Measurements from ENCODE around the gene EFCAB6.
A peak's percentile ranks its signal among the peaks of the same experiment; 100 is the strongest.

Gene EFCAB6

DNA sequence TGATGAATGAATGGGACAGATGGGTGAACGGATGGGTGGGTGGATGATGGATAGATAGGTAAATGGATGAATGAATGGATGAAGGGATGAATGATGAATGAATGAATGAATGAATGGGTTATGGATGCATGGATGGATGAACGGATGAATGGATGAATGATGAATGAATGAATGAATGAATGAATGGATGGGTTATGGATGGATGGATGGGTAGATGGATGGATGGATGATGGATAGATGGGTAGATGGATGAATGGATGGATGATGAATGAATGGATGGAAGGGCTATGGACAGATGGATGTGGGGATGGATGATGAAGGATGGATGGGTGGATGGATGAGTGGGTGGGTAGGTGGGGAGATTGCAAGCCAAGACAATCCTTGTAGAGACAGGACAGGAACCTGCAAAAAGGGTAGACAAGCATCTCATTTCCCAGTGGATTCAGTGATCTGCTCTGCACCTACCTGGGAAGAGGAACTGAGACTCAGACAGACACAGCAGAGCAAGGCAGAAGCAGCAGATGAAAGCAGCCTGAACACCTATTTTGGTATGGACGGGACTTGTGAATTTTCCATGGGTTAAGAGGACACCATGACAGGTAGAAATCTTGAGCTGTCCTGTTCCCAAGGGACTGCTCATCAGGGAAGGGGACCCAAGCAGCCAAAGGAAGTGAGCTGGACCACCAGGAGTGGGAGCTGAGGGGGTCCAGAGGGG, 68.0 kb downstream of the EFCAB6 start:
- FAIRE-seq: no peak

DNA sequence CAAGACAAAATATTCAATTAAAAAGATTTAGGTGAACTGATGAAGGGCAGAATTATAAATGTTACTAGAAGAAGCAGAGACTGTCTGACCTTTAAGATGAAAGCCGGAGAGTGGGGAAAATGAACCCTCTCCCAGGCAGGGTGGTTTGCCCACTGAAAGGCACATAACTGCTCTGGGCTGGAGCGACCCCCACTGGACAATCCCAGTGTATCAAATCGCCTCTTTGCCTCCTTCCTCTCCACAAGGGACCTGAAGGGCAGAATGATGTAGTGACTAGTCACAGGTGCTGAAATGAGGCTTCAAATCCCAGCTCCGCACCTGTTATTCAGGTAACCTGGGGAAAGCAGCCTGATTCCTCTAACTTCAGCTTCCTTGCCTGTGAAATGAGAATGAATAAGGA, 69.0 kb downstream of the EFCAB6 start:
- FAIRE-seq: no peak

DNA sequence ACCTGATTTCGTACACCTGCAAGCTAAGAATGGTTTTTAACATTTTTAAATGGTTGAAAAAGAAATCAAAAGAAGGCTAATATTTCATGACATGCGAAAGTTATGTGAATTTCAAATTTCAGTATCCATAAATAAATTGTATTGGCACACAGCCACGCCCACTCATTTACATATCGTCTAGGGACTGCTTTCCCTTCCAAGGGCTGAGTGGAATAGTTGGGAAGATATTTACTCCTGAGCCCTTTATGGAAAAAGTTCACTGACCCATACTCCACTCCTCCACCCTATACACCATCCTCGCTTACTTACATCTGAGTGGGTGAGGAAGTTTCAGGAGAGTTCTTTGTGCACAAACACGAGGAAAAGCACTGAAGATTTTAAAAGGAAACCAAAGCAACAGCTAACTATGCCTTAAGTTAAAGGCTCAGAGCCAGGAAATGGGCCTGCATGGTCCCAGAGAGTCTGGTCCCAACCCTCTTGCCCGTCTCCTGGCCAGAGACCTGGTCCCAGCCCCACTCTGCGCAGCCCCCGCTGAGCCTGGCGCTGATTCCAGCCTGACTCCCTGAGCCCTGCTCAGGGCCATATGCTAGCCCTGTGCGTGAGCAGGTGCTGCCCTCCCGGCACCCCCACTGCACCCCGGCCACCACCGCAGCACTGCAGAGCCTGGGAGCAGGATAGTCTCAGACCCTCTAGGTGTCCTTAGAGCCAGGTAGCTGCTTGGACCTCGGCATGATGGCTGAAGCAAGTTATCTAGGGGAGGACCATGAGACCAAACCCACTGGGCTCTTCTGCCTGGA, 69.8 kb downstream of the EFCAB6 start:
- FAIRE-seq: no peak

DNA sequence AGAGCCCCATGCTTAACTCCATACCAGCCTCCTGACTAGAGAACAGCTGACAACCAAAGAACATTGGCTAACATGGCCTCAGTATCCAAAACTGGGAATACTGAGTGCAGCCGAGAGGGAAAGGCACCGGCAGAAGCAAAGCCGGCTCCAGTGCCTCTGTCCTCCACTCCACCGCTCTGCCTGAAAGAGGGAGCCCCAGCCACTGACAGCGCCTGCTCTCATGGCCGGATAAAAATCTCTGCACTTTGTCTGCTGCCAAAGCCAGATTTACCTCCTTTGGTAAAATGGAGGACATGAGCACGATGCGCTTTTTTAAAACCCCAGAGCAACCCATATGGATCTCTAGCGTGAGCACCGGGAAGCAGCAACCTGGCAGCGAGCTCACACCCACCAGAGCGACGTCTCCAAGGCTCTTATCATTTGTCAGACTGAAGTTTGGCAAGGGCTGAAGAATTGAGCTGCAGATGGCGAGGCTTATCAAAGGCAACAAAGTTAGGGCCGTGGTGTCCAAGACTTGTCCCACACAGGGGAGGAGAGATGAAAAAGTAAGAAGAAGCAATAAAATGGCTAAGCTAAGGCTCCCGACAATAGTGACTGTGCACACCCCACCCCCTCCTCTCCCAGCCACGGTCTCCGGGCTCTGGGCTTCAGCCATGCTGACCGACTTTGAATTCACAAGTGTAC, 71.4 kb downstream of the EFCAB6 start:
- FAIRE-seq: no peak

DNA sequence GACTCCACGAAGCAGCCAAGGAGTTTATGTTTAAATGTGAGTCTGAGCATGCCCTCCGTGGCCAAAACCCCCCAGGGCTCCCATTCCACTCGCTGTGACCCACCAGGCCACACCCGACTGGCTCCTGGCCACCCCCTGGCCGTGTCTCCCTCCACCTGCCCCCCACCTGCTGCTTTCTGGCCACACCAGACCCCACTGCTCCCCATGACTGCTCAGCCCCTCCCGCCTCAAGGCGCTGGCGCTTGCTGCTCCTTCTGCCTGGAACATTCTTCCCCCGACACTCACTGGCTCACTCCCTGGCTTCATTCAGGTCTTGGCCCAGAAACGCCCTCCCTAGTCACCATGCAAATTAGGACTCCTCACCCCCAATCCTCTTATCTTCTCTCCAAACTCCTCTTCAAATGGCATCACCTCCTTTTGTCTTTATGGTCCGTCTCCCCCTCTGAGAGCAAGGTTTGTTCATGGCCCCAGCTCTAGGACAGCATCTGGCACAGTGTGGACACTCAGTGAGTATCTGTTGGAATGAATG, 72.2 kb downstream of the EFCAB6 start:
- no peak for FAIRE-seq

DNA sequence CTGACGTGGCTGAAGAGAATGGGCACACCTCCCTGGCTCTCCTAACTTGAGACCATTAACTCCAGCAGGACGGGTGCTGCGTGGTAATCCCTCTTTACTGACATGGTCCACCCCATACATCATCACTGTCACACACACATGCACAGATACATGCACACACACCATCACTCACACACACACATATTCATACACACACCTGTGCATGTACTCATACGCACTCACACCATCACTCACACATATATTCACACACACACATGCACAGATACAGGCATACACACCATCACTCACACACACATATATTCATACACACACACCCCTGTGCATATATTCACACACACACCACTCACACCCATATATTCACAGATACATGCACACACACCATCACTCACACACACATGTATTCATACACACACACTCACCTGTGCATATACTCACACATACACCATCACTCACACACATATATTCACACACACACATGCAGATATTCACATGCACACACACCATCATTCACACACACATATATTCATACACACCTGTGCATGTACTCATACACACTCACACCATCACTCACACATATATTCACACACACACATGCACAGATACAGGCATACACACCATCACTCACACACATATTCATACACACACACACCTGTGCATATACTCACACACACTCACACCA, 74.8 kb downstream of the EFCAB6 start:
- no peak for FAIRE-seq

DNA sequence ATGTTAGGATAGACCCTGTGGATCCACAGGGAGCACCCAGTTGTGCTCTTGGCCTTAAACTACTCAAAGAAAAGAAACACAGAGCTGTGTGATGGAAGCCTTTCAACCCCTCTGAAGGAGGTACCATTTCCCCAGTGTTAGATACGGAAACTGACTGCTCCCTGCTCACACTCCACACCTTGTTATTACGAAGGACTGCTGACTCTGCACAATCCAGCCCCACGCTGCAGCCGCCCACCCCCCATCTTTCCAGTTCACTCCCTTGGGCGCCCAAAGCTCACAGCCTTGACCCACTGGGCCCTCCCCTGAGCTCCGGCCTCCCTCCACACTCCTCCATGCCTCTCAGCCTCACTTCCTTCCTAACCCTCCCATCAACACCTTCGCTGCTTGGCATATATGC, 75.5 kb downstream of the EFCAB6 start:
- no peak for FAIRE-seq

DNA sequence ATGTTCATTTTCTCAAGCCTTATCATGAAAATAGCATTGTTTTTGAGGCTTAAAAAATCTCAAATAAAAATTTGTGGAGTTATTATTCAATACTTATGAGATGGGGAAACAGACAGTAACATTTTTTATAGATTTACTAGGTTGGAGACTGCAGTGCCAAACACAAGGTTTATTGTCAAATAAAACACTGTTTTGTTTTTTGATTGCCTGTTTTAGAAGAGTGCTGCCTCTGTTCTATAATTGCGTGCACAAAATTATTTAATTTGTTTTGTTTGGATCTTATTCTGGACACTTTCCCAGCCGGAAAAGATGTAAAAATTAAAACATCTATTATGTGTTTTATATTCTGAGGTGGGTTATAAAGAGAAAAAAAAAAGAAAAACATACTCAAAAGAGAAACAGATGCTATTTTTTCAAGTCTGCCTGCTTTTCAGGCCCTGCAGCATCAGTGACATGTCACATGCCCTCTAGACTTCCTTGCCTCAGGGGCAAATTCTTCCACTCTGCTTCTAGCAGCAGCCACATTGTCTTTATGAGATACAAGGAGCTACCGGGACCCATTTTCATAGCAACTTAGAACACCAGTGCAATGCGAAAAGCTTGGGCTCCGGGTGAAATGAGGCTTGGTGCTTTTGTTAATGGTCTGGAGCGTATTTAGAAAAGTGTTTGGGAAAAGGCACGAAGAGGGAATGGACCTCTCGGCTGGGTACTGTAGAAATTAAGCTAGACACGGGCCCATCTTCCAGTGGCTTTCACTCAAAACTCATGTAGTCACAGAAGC, 77.5 kb downstream of the EFCAB6 start:
- FAIRE-seq: peak; percentile 98

DNA sequence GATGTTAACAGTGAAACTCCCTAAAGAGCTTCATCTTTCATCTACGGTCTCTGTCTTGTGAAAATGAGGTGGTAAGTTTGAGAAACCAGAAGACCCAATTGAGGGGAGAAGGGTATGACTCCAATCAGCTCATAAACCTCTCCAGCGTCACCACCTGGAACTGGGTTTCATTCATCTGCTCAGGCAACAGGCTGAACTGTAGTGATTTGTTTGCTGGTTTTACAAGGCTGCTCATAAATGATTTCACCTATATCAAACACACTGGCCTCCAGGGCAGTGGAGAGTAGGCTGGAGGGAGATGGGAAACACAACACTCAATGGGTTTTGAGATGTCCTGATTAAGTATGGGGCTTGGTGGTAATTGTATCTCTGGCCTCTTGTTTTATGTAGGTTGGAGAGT, 79.0 kb downstream of the EFCAB6 start:
- FAIRE-seq: no peak

DNA sequence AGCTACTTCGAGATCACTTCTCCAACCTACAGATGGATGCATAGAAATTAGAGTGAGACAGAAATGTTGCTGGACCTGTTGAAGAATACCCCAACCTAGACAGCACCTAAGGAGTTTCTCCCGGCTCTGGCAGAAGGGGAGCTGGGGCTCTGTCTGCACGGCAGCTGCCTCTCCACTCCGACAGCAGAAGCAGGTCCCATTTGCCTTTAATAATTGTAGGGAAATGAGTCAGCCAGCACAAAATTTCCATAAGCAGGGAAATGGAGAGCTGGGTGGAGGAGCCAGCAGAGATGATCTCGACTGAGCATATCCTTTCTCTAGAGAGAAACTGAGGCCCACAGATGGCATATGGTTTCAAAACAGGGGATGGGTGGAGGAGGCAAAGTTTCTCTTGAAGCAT, 80.1 kb downstream of the EFCAB6 start:
- FAIRE-seq: no peak

DNA sequence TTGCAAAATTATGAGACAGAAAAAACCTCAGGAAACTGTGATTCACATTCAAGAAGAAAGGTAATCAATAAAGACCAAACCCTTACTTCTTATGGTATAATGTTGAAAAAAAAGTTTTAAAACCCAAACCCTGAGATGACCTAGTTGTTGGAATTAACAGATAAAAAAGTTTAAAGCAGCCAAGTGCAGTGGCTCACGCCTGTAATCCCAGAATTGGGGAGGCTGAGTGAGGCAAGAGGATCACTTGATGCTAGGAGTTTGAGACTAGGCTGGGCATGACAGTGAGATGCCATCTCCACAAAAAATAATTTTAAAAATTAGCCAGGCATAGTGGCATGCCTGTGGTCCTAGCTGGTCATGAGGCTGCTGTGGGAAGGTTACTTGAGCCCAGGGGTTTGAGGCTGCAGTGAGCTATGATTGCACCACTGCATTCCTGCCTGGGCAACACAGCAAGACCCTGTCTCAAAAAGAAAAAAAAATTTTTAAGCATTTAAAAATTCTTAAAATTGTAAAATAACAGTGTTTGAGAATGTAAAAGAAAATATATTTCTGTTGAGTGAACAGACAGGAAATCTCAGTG, 85.1 kb downstream of the EFCAB6 start:
- FAIRE-seq: no peak

DNA sequence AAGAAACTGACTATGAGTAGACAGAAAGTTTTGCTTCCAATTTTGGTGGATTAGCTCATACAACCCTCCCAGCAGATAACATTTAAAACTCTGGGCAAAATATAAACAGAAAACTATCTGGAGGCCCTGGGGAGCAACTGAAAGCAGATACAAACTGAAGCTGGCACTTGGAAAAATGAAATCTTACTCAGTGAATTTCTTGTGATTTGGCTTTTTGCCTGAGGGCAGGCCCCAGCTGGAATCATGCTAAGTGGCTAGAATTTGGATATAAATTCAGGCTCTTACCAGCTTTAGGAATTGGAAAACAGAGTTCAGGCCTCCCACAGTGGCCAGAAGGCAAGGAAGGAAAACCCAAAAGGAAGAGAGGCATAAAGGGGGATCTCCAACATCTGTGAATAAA, 85.8 kb downstream of the EFCAB6 start:
- FAIRE-seq: no peak

DNA sequence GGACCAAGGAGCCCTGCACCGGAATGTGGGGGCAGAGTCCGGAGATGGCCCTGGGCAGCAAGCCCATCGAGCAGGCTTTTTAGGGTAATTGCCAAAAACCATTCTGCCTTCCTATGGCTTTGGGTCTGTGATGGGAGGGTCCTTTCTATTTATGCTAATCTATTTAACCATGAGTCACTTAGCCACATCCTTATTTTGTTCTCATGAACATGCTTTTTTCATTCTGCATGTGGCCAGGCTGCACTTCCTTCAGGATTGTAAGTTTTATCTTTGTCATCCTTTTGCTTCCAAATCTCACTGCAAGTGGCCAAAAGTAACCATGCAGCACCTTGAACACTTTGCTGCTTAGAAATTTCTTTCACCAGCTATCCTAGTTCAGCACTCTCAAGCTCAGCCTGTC, 88.3 kb downstream of the EFCAB6 start:
- no peak for FAIRE-seq

DNA sequence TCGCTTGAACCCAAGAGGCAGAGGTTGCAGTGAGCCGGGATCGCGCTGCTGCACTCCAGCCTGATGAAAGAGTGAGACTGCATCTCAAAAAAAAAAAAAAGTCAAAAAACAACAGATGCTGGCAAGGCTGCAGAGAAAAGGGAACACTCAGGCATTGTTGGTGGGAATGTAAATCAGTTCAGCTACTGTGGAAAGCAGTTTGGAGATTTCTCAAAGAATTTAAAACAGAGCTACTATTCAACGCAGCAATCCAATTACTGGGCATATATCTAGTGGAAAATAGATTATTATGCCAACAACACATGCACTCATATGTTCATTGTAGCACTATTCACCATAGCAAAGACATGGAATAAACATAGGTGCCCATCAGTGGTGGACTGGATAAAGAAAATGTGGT, 89.7 kb downstream of the EFCAB6 start:
- FAIRE-seq: no peak

DNA sequence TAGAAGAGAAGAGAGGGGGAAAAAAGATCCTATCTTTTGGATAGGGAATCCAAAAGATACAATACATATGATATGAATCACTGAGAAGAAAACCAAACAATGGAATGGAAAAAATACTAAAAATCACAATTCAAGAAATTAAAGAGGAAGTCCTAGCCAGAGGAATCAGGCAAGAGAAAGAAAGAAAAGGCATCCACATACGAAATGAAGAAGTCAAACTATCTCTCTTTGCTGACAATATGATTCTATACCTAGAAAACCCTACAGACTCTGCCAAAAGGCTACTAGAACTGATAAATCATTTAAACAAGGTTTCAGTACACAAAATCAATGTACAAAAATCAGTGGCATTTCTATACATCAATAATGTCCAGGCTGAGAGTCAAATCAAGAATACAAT, 91.4 kb downstream of the EFCAB6 start:
- FAIRE-seq: no peak

DNA sequence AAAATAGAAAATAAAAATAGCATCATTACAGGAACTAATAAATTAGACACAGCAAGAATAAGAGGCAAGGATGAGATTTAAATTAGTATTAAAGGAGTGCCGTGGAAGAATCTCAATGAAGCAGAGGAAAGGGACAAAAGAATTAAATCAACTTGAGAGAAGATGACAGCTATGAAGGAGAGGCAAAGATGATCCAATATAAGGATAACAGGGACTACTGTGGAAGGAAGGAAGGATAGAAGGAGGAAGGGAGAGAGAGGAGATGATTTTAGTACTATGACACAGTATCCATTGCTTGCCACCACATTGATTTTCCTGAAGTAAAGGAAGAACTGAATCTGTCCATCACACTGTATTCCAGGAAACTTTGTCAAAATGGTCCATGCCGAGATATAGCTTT, 98.0 kb downstream of the EFCAB6 start:
- FAIRE-seq: no peak

DNA sequence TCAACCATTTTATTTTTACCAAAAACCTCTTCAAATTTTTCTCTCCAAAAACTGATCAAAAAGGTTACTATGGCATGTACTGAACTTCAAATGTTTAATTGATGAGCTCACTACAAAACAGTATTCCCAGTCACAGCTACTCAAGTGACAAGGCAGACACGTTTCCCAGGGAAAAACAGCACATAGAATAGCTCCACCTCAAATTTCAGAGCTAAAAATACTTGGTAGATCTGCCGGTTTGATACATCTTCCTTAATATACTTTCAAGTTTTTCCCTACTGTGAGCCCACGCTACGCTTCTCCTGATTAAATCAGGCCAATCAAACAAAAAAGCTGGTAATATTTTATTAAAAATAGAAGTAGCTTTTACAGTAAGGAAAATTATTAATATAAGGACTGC, 100.4 kb downstream of the EFCAB6 start:
- FAIRE-seq: no peak

DNA sequence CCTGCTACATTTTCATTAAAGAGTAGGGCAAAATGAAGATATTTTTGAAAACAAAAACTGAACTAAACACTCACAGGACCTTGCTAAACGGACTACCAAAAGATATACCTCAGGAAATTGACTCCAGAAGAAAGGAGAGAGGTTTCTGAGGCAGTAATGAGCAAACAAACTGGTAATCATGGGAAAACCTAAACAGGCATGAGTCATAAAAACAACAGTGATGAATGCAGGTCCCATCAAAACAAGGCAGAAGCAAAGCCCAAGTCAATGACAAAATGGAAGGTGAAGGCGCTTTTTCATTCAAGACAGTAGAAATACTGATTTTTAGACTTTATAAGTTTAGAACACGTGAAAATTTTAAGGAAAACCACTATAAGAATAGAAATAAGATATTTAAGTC, 104.5 kb downstream of the EFCAB6 start:
- no peak for FAIRE-seq

DNA sequence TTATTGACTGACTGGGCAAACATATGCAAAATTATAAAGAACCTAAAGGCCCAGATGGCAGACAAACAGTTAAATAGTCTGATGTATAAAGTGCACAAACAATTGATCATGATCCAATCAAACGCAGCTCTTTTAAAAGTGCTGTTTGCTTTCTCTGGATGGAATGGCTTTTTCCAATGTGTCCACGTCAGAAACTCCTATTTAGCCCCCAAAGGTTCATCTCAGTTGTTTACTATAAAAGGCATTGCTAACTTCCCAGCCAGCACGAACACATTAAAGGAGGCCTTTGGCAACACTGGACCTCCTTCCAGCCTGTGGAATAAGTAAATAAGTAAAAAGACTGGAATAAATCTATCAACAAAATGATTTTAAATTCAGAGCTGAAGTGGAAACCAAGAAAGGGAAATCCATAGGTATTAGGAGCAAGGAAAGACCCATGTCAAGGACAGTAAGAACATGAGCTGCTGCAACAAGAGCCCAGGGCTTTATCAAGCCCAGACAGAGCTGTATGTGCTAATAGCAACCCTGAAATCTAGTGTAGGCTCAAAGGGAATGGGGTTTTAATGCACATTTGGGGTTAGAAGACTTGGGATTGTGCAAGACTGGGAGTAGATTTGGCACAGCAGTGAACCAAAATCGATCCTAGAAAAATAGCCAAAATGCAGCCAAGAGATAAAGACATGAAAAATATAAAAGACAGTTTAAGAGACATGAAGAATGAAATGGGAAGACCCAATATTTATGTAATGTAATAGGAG, 105.4 kb downstream of the EFCAB6 start:
- FAIRE-seq: no peak

DNA sequence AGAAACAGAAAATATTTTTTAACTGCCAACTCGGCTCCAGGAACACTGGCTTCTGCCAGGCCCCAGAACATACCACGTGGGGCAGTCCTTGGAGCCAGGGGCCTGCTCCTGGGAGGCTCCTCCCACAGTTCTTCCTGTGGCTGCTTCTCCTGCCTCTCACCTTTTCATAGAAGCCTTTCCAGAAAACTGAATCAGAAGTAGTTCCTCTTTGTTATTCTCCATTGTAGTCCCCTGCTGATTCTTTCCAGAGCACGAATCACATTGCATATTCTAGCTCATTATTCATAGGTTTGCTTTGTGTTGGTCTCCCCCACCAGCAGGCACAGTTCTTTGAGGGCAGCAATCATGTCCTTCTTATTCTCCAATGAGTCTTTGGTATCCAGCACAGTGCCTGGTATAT, 106.0 kb downstream of the EFCAB6 start:
- no peak for FAIRE-seq

DNA sequence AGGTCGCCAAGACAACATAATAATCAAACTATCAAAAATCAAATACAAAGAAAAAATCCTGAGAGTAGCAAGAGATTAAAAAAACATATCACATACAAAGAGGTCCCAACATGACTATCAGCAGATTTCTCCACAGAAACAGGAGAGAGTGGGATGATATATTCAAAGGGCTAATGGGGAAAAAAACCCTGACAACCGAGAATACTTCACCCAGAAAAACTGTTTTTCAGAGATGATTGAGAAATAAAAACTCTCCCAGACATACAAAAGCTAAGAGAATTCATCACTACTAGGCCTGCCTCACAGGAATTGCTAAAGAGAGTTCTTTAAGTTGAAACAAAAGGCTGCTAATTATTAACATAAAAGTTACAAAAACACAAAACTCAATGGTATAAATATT, 108.1 kb downstream of the EFCAB6 start:
- no peak for FAIRE-seq

All from endometrium (tissue), 2 donors.